GM10266 (cell line): ENCODE data around the gene RNF167.

Experiments
- DNase-seq: peaks from one replicate; pipeline ENCODE4 v3.0.0; 2012; ENCODE audit errors: extremely low spot score
- CTCF ChIP-seq: IDR thresholded peaks from 2 replicates; pipeline ENCODE4 v1.5.1; 2012; ENCODE audit warnings: mild to moderate bottlenecking, low read depth; ENCODE audit not compliant: control insufficient read depth, insufficient read depth; ENCODE audit errors: missing control alignments

RNF167 gene

DNA sequence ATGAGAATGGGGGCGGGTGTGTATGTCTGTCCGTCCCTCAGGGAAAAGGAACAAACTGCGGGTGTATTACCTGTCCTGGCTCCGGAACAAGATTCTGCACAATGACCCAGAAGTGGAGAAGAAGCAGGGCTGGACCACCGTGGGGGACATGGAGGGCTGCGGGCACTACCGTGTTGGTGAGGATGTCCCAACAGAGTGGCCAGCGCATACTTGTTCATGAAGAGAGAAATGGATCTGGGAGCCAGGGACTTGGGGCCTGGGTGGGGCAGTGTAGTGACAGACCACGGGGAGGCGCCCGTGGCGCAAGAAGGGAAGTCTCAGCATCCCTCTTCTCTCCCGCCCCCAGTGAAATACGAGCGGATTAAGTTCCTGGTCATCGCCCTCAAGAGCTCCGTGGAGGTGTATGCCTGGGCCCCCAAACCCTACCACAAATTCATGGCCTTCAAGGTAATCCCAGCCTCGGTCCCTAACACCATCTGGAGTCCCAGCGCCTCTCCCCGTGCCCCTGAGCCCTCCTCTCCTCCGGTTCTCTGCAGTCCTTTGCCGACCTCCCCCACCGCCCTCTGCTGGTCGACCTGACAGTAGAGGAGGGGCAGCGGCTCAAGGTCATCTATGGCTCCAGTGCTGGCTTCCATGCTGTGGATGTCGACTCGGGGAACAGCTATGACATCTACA lies 44.3 kb upstream of the RNF167 start:
- no peak for TF ChIP-seq CTCF
- peak; percentile 12 for DNase-seq

GRCh38 chr17:4896332-4897197 lies 43.5 kb upstream of the RNF167 start:
- DNase-seq = peak; percentile 8

DNA sequence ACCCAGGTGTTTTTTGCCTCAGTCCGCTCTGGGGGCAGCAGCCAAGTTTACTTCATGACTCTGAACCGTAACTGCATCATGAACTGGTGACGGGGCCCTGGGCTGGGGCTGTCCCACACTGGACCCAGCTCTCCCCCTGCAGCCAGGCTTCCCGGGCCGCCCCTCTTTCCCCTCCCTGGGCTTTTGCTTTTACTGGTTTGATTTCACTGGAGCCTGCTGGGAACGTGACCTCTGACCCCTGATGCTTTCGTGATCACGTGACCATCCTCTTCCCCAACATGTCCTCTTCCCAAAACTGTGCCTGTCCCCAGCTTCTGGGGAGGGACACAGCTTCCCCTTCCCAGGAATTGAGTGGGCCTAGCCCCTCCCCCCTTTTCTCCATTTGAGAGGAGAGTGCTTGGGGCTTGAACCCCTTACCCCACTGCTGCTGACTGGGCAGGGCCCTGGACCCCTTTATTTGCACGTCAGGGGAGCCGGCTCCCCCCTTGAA lies 42.8 kb upstream of the RNF167 start:
- DNase-seq = no peak
- no peak for TF ChIP-seq CTCF

More at GRCh38 chr17:4896332-4897197, 43.5 kb upstream of the RNF167 start:
- no peak for TF ChIP-seq CTCF

DNA sequence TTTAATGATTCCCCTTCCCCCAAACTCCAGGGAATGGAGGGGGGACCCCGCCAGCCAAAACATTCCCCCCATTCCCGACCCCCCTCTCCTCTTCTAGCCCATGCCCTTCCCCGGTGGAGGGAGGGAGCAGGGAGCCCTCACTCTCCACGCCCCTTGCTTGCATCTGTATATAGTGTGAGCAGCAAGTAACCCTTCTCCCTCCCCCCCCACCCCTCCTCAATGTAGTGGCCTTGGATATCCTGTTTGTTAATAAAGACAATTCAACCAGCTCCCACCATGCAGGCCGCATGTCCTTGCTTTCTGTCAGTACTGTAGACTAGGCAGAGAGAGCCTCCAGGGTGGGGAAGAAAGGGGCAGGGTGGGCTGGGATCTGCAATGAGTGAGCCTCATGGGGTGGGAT lies 42.3 kb upstream of the RNF167 start:
- no peak for TF ChIP-seq CTCF
- DNase-seq = no peak

- TF ChIP-seq CTCF = no peak
- DNase-seq = peak; percentile 10
Observed at GRCh38 chr17:4898351-4898750, 41.7 kb upstream of the RNF167 start.

GRCh38 chr17:4898927-4899326 lies 41.1 kb upstream of the RNF167 start:
- no peak for DNase-seq
- no peak for TF ChIP-seq CTCF
